DOHH2 (cell line): ENCODE data around the gene CDK18.

Source experiments
- CTCF ChIP-seq: fragments of 200-600 bp; sonication (generic); IDR thresholded peaks from one replicate; pipeline ENCODE4 v1.5.1; 2014; ENCODE audit warnings: antibody characterized with exemption, mild to moderate bottlenecking, low read depth, low read length; ENCODE audit not compliant: poor library complexity, severe bottlenecking
- EZH2phosphoT487 ChIP-seq: fragments of 200-600 bp; sonication (generic); IDR thresholded peaks from 2 replicates; pipeline ENCODE4 v1.6.1; 2017; ENCODE audit warnings: borderline replicate concordance, mild to moderate bottlenecking, antibody characterized with exemption, low read length, moderate library complexity, mixed read lengths

GRCh38 chr1:205486258-205486657 lies 18.2 kb upstream of the CDK18 start:
- TF ChIP-seq CTCF, result no peak
- no peak for TF ChIP-seq EZH2phosphoT487
